GM19372 (cell line): ENCODE measurements around the gene SATB1.

Experiments used
- ATAC-seq: cut with Tn5 transposase; IDR thresholded peaks from one replicate; pipeline ENCODE4 v1.9.1; 2021; ENCODE audit warnings: mild to moderate bottlenecking, low read depth, moderate library complexity; ENCODE audit not compliant: unreplicated experiment

SATB1 gene

GRCh38 chr3:18300916-18301315 lies 124.2 kb downstream of the SATB1 start:
- ATAC-seq, result no peak

- ATAC-seq, result no peak
These were observed 128.0 kb downstream of the SATB1 start for GRCh38 chr3:18297126-18297525.
